T-helper 2 cell (primary cell): ENCODE results near the gene LSAMP.

Experiments used
- DNase-seq, 5 experiments: peaks; one replicate each; pipeline versions ENCODE4 v3.0.0 to v3.0.0-alpha.2; 2012 to 2022
- total RNA-seq, 2 donors: gene quantifications; one replicate each; lab custom pipeline; 2026; lab: John Stamatoyannopoulos, UW

LSAMP gene
- total RNA-seq, result 0 to 0.07 reads per million in 2 donors

DNA sequence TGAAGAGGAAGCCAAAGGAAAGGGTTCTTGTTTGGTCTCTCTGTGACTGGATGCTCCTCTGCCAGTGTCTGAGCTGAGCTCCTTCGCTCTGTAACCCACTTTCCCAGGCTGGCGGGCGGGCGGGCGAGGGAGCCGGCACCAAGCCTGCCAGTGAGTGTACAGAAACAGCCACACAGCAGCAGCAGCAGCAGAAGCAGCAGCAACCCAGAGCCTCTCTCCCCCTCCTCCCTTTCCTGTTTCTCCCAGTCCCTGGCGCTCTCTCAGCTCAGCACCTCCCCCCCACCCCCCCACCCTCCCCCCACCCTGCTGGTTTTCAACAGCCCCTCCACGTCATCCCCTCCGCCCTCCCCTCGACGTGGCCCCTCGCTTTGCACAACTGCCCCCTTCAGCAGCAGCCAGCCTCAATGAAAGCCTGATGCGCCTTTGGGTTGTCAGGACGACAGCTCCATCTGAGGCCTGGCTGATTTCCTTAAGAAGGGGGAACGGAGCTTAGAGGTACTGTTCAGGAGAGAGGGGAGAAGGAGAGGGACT is at the start of gene LSAMP:
TSS of gene LSAMP (minus strand) at position 177 of the 531 bp plus-strand sequence.
- no peak for DNase-seq

DNA sequence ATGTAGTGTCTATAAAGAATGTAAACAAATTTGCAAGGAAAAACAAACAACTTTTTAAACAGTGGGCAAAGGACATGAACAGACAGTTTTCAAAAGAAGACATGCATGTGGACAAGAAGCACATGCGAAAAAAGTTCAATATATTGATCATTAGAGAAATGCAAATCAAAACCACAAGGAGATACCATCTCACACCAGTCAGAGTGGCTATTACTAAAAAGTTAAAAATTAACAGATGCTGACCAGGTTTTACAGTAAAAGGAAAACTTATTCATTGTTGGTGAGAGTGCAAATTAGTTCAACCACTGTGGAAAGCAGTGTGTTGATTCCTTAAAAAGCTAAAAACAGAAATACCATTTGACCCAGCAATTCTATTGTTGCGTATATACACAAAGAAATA is 47.1 kb upstream of the LSAMP start:
- DNase-seq, result no peak

DNA sequence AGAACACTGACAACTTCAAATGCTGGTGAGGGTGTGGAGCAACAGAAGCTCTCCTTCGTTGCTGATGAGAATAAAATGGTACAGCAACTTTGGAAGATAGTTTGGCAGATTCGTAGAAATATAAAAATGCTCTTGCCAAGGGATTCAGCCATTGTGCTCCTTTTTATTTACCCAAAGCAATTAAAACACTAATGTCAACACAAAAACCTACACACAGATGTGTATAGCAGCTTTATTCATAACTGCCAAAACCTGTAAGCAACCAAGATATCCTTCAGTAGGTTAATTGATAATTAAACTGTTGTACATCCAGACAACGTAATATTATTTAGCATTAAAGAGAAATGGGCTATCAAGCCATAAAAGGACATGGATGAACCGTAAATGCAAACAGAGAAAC is 37.8 kb upstream of the LSAMP start:
- no peak for DNase-seq

DNA sequence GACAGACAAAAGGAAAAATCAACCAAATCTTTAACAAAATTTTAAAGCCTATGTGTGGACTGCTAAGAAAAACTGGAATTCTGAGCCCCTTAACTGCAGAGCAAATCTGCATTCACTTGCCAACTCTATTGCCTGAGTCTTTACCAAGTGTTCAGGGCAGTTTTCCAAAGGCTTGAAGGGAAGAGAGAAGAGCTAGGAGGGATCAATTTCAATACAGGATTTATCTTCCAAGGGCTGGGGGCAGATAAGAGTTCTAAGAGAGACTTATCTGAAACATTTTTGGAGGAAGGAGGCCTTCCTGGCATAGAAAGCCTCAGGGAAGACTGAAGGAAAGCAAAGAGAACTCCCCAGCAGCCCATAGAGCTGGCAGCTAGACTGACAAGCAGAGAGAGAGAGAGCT is 31.4 kb upstream of the LSAMP start:
- DNase-seq, result no peak

DNA sequence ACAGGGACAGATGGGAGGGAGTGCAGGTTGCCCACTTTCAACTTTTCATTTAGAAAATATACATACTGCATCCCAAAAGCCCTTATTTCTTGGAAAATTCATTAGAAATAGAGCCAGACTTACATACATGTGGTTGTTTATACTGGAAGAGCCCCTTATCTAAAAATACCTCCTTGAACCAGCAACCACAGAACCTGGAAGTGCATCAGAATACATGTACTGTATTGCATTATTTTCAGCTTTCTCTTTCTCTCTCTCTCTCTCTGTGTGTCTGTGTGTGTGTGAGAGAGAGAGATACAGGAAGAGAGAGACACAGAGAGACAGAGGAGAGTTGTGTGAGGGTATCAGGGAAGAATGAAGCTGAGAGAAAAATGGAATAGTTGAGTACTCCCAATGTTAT is 29.5 kb upstream of the LSAMP start:
- no peak for DNase-seq

DNA sequence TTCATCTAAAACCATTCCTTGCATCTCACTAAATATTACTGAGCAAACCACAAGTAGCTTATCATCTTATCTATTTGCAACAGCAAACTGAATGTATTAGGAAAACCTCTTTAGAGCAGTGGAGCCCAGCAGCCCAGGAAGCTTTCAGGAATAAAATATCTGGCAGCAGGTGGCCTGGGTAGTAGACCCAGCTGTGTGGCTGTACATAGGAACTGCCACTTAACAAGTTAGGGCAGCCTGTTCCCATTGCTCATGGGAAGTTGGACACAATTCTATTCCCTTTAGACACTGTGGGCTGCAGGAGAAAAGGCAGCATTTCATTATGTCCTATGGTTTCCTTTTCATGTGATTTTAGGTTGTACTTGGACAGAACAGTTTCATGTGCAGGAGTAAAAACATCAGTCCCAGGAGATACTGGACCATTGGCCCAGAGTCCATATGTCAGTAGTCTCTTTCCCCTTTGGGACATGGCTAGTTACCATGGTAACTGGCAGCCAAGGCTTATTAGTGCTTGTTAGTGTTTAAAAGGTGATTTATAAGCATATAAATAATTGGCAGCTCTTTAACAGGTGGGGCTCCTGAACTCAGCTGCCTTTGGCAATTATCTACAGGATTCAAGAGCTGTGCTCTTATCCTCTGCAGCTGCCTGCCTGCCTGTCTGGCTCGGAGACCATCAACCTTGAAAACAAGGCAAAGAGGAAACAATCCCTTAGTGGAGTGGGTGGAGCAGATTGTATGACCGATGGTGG is 28.9 kb upstream of the LSAMP start:
- DNase-seq, result no peak

DNA sequence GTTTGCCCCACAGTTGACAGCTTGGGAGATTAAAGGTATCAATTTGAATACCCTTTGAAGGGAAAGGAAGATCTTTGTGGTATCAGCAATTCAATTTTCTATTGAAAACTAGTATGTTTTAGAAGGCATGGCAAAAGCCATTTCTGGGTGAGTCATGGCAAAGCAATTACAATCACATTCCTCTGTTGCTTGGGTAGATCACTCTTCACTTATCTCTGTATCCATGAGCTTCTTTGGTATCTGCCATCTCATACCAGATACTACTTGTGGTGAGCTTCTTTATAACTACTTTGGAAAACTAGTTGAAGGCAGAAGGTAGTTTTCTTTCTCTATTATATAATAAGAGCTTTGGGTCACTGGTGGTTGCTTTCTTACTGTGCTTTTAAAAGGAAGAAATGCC is 28.3 kb upstream of the LSAMP start:
- DNase-seq, result no peak

DNA sequence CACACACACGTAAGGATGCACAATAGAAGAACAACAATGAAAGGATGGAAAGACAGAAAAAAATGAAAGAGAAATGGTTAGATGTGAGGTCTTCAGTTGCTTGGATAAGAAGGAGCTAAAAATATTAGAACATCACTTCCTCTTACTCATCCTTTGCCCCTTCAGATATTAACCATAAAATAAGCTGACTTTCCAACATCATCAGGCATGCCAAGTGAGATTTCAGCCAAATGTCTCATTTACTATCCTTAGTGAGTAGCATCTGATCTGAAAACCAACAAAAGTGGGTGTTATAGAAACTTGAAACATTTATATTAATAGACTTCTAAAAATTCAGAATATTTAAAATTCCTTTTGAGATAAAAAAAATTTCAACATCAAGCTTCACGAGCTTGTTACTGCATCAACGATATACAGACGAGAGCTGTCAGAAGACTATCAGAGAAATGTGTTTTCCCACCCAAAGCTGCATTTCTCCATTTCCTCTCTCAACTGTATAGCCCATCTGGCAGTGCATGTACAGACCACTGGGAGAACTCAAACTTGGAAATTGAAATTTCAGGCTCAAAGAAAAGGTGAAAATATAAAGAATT is 25.4 kb upstream of the LSAMP start:
- no peak for DNase-seq

DNA sequence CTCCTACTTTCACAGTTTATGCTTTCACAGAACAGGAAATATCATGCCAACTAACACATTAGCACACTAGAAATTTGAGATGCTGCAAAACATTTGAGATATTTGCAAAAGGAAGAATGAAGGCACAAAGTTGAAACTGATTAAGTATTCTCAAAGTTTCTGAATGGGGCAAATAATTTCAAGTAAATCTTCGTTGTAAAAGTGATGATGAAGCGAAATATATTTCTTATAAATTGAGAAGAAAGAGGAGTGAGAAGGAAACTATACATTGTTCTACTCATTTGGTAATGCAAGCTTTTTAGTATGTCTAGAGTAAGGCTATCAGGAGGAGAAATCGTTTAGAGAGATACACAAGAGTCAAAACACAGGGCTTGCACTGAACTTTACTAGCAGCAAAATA is 24.3 kb upstream of the LSAMP start:
- no peak for DNase-seq

DNA sequence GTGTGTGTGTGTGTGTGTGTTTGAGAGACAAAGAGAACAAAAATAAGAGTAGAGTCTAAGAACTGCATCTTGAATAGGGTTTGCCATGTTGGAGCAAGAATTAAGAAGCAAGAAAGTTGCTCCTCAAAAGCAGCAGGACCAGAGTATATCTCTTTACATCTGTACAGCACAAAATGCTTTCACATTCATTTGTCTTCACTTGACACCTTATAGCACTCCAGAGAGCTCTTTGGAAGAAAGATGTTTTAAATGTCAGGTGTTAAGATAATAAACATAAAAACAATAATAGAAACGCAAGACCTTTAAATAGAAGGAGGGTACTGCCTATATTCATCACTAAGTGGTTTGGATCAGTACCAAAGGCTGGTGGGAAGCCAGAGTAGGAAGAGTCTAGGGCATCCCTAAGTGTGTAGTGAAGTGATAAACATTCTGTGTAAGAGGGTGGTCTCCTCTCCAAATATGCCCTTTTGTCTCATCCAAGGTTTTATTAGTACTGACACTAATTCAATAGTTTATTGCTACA is 19.1 kb upstream of the LSAMP start:
- DNase-seq, result no peak

DNA sequence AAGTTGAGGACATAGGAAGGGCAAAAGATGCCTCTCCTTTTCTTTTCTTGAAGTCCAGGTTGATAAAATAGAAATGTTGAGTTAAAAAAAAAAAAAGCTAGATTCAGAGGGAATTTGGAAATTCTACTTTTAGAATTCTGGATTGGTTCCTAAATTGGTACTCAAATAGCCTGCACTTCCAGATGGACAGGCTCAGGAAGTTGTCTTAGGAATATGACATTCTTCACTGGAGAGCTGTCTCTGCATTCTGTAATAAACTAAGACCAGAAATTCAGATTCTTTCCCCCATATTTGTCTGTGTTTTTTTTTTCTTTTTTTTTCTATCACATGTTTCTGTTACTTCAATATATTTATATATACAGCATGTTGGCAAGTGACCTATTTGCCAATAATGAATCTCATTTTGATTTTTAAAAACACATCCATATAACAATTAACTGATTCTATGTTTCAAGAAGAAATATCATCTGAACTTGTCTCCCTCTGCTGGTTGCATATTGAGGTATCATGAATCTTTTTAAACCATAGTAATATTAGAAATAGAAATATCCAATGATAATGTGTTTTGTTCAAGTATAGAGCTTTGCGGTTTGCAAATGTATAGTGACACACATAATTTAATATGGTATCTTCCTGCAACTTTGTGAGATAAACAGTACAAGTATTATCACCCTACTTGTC is 8.5 kb upstream of the LSAMP start:
- DNase-seq, result no peak

DNA sequence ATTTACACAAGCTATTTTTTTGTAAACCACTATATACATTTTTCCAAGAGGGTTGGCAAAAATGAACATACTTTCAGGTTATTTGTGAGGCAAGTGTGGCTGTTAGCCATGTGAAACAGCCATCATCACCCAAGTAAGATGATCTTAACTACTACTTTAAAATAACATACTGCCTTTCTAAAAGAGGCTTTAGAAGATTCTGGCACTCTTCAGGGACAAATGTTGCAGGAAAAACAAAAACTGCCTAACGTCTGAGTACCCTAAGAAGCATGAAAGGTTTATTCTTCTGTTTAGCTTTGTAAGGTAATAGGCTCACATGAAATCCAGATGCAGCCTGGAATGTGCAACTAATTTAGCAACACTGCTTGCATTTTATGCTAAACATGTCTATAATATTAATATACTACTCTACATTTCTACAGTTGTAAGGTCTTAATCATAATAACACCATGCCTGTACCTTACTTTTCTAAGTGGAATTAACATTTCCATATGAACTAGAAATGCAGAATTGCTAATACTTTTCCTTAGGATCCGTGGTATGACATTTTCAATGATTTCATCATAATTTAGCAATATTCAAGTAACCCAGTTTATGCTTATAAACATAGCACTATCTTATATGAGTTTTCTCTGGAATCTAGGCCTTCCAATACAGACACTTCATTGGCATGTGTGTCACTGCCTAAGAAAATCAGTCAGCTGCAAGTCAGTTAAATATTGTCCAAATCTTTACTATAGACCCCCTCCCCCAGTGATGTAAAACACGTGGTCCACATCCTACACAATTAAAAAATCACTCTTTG is 4.5 kb upstream of the LSAMP start:
- no peak for DNase-seq

DNA sequence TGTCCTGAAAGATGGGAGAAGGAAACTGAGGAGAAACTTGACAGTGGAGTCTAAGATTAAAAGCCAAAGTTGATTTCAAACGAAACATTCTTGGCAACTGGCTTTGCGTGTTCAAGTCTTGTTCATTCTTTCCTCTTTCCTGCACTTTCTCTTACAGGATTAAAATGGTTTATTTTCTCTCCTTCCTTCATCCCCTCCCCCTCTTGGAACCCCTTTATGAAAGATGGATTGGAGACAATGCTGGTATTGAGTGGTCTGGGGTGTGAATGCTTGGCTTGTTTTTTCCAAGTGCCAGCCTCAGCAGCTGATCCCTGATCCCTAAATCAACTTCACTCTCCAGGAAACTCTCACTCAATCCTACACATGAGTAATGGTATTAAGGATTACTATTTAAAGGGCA is 703 bp upstream of the LSAMP start:
- DNase-seq, result no peak

DNA sequence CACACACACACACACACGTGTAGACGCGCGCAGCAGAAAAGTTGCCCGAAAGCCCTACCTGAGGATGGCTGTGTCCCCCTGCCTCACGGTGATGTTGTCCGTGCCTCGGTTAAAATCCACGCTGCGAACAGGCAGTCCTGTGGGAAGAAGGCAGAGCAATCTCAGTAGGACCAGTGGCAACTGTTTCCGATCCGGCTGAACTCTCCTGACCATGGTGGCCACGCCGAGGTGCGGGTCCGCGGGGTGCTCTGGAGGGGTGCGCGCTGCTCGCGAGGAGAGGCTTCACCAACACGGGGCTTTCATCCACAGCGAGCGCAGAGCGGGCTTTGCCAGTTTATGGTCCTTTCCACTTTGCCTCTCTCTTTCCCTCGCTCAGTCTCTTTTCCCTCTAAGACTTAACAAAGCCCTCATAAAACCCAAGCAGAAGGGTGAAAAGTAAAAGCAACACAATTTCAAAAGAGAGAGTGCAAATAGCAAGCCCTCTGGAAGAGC is 422 bp downstream of the LSAMP start:
- no peak for DNase-seq

DNA sequence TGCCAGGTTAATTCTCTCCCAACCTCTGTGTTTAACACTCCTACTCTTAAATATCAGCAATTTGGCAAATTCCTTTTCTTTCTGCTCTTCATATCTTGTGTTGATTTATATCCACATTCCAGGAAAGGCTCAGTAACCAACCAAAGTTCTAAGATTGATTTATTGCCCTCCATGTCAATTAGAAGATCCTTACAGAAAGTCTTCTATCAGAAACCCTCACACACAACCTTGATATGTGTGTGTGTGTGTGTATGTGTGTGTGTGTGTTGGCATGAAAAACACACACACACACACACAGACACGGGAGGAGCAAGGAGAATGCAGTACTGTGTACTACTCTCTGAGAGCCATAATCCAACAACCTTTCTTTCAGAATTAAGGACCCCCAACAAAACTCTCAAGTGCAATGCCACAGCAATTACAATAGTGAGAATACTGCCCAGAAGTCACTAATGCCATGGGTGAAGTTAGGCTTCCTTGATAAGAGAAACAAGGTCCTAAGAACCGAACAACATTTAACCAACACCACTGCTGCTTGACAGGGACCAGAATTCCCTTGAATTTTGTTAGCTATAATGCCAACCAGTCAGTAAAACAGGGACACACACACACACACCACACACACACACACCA is 1.1 kb downstream of the LSAMP start:
- no peak for DNase-seq

DNA sequence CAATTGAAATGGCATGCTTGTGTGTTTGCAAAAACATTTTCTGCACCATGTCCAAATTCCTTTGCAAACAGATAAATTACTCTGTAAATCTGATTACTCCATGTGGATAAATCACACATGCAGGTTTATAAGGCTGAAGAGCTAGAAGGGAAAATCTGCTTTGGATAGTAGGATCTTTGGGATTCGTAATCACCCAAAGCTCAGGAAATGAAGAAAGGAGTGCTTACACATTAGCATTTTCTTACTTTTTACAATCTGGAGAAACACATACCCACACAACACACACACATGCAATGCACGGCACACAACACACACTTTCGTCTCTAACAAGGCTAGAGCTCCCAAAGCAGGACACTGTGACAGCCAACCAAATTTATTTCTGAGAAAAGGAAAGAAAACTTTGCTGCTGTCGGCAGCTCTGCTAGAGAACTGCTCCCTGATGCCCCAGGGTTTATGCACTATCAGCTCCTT is 2.1 kb downstream of the LSAMP start:
- DNase-seq, result no peak

DNA sequence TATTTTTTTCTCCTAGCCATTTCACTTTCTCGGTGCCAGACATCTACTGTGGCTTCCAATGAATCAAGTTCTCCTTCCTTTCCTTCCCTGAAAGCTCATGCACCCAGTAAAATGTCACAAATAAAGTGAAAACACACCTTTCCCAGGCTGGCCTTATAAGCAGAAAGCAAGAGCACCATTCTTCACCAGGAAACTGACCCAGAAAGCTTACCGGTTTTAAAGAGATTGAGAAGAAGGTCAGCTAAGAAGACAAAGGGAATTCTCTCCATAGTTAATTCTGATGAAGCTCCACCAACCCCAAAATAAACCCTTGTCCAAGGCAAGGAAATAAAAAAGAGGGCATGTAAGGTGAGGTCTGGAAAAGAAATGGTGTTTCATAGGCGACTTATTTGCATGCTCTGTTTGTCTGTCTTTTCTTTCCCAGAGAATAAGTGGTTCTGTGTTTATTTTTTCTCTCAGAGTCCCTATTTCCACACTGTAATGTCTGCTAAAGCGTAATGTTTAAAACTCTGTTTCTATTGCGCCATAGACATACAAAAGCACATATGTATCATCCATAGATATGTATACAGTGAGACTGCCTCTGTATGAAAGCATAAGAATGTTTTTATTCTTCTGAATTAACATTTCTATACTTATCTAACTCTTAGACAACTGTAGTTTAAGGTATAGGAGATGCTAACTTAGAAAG is 2.8 kb downstream of the LSAMP start:
- no peak for DNase-seq

DNA sequence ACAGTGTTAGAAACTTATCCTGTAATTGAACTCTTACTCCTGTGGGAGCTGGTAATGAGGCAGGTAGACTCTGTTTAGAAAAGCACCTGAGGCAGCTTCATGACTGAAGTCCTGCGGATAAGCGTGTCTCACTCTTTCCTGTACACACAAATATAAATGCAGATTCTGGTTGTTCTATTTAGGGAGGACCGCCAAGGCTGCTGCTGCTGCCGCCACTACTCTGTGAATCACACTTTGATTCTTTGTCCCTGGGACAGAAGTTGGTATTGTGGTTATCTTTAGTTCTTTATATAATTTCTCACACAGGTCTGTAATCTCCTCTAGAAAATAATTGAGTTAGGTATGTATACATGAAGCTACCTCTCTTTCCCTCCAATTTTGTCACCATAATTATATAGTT is 3.6 kb downstream of the LSAMP start:
- DNase-seq, result no peak

DNA sequence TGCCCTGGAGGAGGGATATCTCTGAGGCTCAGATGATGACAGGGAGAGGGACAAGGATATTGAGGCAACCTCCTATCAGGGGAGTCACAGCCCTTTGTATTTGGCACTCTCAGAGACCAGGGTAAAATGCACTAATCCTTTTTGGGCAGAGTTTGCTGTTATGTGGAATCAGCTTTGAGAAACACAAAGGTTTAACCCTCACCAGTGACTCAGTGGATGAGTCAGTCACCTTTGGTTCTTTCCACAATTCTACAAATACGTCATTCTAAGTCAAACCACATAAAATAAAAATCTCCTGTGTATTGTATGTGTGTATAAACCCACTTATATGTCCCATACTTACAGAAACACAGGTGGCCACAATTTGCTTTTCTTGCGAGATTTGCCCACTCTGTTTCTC is 5.1 kb downstream of the LSAMP start:
- DNase-seq, result no peak

DNA sequence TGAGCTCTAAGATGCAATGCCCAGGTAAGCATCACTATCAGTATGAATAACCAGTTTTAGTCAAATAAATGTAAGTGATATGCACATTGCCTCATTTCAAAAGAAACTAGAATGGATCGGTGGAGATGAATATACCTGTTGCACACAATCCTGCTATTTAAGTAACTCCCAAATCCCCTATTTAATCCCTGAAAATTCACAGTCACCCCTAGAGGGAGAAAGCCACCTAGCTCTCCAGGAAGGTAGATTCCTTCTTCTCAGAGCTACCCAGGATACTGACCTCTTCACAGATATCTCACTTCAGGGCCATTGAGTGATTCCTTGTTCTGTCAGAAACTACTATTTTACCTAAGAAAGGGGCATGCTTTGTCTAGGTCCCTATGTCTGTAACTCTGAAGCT is 11.7 kb downstream of the LSAMP start:
- no peak for DNase-seq

DNA sequence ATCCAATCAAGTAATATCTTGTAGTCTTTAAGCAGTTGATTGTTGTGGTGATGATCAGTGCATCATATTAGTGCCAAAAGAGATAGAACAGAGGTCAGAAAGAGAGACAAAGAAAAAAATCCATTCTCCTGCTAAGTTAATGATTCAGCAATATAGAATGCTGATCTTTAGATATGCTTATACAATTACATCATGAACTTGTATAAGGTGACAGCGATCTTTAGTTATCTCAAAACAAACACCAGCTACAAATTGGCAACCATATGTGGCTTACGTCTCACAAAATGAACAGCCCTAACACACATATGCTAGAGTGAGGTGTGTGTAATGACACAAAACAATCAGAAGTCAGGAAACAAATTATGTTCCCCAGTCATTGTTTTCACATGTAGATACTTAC is 12.5 kb downstream of the LSAMP start:
- DNase-seq, result no peak
